OCI-LY1 (cell line): ENCODE measurements around the gene C1orf116.

ENCODE experiments used
- CTCF ChIP-seq: fragments of 200-600 bp; sonication (generic), shearing (Covaris generic); IDR thresholded peaks from 2 replicates; pipeline ENCODE4 v1.5.1; 2017; ENCODE audit warnings: mild to moderate bottlenecking, antibody characterized with exemption, low read length, moderate library complexity, mixed read lengths
- EZH2 ChIP-seq: fragments of 200-600 bp; sonication (generic), shearing (Covaris generic); IDR thresholded peaks from 2 replicates; pipeline ENCODE4 v1.8.0; 2017; ENCODE audit warnings: borderline replicate concordance, mixed run types, mild to moderate bottlenecking, antibody characterized with exemption, low read length, moderate library complexity, mixed read lengths

DNA sequence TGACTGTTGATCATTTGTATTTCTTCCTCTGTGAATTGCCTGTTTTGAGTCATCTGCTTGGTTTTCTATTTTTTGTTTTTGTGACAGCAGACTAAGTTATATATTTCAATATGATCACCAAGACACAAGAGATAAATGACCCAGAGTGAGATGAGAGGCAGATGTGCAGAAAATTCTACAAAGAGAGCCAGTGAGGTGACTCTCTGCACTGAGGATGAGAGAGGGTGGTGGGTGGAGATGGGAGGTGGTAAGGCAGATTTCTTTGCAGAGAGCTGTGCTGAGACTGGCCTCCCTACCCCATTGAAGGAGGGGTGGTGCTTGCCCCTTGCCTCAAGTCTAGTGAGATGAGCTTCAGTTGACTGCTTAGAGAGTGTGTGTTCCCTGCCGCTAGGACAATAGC is 44.7 kb downstream of the C1orf116 start:
- no peak for TF ChIP-seq EZH2
- no peak for TF ChIP-seq CTCF
